Colonic mucosa (tissue), 4 donors: ENCODE measurements around the gene PHKA2. TPM values are rescaled to one million over a fixed set of nuclear protein-coding genes. Genes with fewer than 3 reads are reported as not detected.
A peak's percentile ranks its signal among the peaks of the same experiment; 100 is the strongest.

Experiments
- DNase-seq: peaks from one replicate; pipeline ENCODE4 v3.0.0-alpha.2; 2020
- H3K27ac ChIP-seq: fragments of 200-600 bp; one replicate; pipeline ENCODE4 v1.8.0; 2021
- H3K27me3 ChIP-seq: fragments of 200-600 bp; one replicate; pipeline ENCODE4 v1.8.0; 2021
- H3K36me3 ChIP-seq: fragments of 200-600 bp; one replicate; pipeline ENCODE4 v1.8.0; 2021
- H3K4me1 ChIP-seq: fragments of 200-600 bp; one replicate; pipeline ENCODE4 v1.8.0; 2021; ENCODE audit warnings: mild to moderate bottlenecking
- H3K4me3 ChIP-seq: fragments of 200-600 bp; one replicate; pipeline ENCODE4 v1.8.0; 2021
- H3K9ac ChIP-seq, 2 donors: one replicate each; pipeline ENCODE4 v1.7.0; 2013; ENCODE audit warnings: control low read depth in 2 of 2, low read depth in 2 of 2, low read length in 2 of 2
- H3K9me3 ChIP-seq: fragments of 200-600 bp; one replicate; pipeline ENCODE4 v1.8.0; 2021
- intact Hi-C: fragments of 100-400 bp; cut with DNase I; formaldehyde crosslinking; loops from one replicate; pipeline ENCODE4 v1.14.1; 2022
- total RNA-seq, 2 donors: library from RNA; stranded (reverse); fragmentation: NEBNext Ultra II Directional in 1 of 2; extraction: Animal tissue kit (Norgen Biotek cat#: 25700) in 1 of 2; gene quantifications; one replicate each; pipeline ENCODE4 v1.2.1, GENCODE V29; 2021
- TF ChIP-seq, protein P1 (sequence below): fragments of 200-600 bp; IDR thresholded peaks from one replicate; pipeline ENCODE4 v1.8.0; 2022; ENCODE audit warnings: antibody characterized with exemption, mild to moderate bottlenecking
- donor health status: healthy.
- donor health status: DM: no; HTN: no; CAD: no.
- donor health status: DM: no; HTN: no; CAD: no.

The PHKA2 gene
- total RNA-seq, 2 donors from 2014 or later: 22.8 to 38.6 TPM

DNA sequence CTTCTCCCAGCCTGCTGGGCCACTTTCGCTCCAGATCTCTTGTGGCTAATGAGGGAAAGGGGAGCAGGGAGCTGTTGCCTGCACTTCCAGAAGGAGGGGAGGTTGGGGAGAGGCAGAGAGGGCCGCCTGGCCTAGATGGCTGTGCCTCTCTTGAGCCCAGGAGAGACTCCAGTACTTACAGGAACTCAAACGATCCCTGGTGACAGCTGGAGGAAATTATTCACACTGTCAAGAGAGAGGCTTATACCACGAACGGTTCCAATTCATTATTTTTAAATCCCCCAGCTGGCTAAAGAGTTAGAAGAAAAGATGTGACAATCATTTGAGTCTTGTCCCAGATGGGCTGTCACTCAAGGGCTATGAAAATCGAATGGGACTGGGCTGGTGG is 96.1 kb downstream of the PHKA2 start:
- H3K4me3 ChIP-seq: no peak overlapping the region
- H3K9ac ChIP-seq: peak overlapping the region in 1 of 2 donors; percentile 24
- H3K9me3 ChIP-seq: no peaks in the 10 kb centered on the region
- no peak overlapping the region for H3K27ac ChIP-seq
- no peaks in the 10 kb centered on the region for H3K36me3 ChIP-seq
- TF ChIP-seq, protein P1, sequence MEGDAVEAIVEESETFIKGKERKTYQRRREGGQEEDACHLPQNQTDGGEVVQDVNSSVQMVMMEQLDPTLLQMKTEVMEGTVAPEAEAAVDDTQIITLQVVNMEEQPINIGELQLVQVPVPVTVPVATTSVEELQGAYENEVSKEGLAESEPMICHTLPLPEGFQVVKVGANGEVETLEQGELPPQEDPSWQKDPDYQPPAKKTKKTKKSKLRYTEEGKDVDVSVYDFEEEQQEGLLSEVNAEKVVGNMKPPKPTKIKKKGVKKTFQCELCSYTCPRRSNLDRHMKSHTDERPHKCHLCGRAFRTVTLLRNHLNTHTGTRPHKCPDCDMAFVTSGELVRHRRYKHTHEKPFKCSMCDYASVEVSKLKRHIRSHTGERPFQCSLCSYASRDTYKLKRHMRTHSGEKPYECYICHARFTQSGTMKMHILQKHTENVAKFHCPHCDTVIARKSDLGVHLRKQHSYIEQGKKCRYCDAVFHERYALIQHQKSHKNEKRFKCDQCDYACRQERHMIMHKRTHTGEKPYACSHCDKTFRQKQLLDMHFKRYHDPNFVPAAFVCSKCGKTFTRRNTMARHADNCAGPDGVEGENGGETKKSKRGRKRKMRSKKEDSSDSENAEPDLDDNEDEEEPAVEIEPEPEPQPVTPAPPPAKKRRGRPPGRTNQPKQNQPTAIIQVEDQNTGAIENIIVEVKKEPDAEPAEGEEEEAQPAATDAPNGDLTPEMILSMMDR: no peak
- no peak for DNase-seq
- no peaks in the 10 kb centered on the region for H3K27me3 ChIP-seq
- intact Hi-C loops: no loop called here
- no peaks in the 10 kb centered on the region for H3K4me1 ChIP-seq

DNA sequence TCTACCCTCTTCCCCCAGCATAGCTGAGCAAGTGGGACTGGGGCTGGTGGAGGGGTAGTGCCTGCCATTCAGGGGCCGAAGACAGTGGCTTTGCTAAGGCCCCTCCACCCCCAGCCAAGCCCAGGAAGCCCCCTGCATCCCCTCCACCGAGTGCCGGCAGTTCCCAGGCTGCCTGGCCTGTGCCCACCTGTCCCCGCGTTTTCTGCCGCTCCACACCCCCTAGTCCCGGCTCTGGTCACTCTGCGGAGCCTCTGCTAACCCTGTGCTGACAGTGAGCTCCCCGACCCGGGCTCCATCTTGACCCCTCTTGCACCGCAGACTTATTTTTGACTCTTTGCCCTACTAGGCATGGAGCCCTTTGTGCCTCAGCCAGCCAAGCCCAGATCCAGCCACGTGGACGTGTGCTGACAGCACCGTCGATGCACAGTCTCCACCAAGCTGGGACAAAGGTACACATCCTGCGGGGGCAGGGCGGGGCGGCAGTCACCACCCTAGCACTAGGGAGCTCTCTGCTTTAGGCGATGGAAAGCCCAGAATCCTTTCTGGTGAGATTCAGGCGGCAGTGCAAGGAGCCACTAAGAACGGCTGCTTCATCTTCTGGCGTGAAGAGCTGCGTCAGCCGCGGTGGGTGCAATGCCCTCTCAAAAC is 96.6 kb downstream of the PHKA2 start:
- TF ChIP-seq, protein P1: no peak
- Histone ChIP-seq H3K9ac (peak overlapping the region; percentile 53 to 58), H3K27me3 (no peaks in the 10 kb centered on the region), H3K4me3 (peak overlapping the region; percentile 21), H3K4me1 (no peaks in the 10 kb centered on the region), H3K9me3 (no peaks in the 10 kb centered on the region), H3K27ac (peak overlapping the region; percentile 53), H3K36me3 (no peaks in the 10 kb centered on the region)
- intact Hi-C loops: no loop called here
- DNase-seq: peak; percentile 52

- TF ChIP-seq, protein P1: peak; percentile 29
- peak overlapping the region; percentile 53 to 58 for H3K9ac ChIP-seq
- peak overlapping the region; percentile 53 for H3K27ac ChIP-seq
- H3K4me3 ChIP-seq: peak overlapping the region; percentile 21
- no peaks in the 10 kb centered on the region for H3K27me3 ChIP-seq
- peak; percentile 85 for DNase-seq
- H3K36me3 ChIP-seq: no peaks in the 10 kb centered on the region
- H3K9me3 ChIP-seq: no peaks in the 10 kb centered on the region
- intact Hi-C loops: no loop called here
- no peaks in the 10 kb centered on the region for H3K4me1 ChIP-seq
These were observed 97.4 kb downstream of the PHKA2 start for GRCh38 chrX:18886344-18887161.

DNA sequence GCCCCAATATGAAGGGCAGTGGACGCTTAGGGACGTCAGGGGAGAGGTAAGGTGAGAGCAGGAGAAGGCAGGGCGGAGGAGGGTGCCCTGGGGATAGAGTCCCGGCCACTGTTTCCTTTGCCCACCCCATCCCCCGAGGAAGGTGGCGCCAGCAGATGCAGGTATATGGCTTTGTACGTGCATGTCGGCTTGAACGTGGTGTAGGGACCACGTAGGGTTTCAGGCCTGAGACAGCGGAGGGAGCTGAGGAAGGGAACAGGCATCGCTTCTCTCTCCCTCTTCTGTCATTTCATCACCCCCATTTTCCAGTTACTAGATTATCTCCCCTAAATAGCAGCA is 97.9 kb downstream of the PHKA2 start:
- peak overlapping the region in 1 of 2 donors; percentile 58 for H3K9ac ChIP-seq
- H3K4me3 ChIP-seq: peak overlapping the region; percentile 21
- no peaks in the 10 kb centered on the region for H3K4me1 ChIP-seq
- peak overlapping the region; percentile 53 for H3K27ac ChIP-seq
- no peak for DNase-seq
- no peaks in the 10 kb centered on the region for H3K27me3 ChIP-seq
- H3K9me3 ChIP-seq: no peaks in the 10 kb centered on the region
- intact Hi-C loops: no loop called here
- H3K36me3 ChIP-seq: no peaks in the 10 kb centered on the region
- TF ChIP-seq, protein P1: no peak

GRCh38 chrX:18885328-18886004 is 98.4 kb downstream of the PHKA2 start:
- TF ChIP-seq, protein P1: no peak
- DNase-seq: no peak
- intact Hi-C loops: no loop called here

More at GRCh38 chrX:18885328-18886004, 98.4 kb downstream of the PHKA2 start:
- H3K36me3 ChIP-seq: no peaks in the 10 kb centered on the region
- peak overlapping the region; percentile 21 for H3K4me3 ChIP-seq
- H3K9me3 ChIP-seq: no peaks in the 10 kb centered on the region
- H3K4me1 ChIP-seq: no peaks in the 10 kb centered on the region
- H3K27ac ChIP-seq: peak overlapping the region; percentile 53
- H3K9ac ChIP-seq: peak overlapping the region in 1 of 2 donors; percentile 58
- H3K27me3 ChIP-seq: no peaks in the 10 kb centered on the region
